IMR-90 (cell line): Measurements from ENCODE around the gene SLC12A7. TPM values are rescaled to one million over a fixed set of nuclear protein-coding genes. Genes with fewer than 3 reads are reported as not detected.

Source experiments
- ATAC-seq: fragments of 200-7000 bp; cut with Tn5 transposase; 2 replicates; pipeline ENCODE4 v1.9.1; 2020; ENCODE audit warnings: low read depth, mild to moderate bottlenecking, moderate library complexity
- BruUV-seq: library from RNA; stranded (reverse); fragments of 400-500 nt; replicated peaks from 2 replicates; lab custom pipeline; 2021; lab: Mats Ljungman, UMichigan
- CTCF ChIA-PET: fragments of 300-600 bp; formaldehyde crosslinking; extraction: SDS; loops from one replicate; lab custom pipeline; 2021; ENCODE audit warnings: antibody characterized with exemption; lab: Yijun Ruan, JAX
- POLR2A ChIA-PET: fragments of 300-600 bp; sonication (Branson Sonifier 250); formaldehyde crosslinking; loops from one replicate; lab custom pipeline; 2022; ENCODE audit warnings: antibody characterized with exemption; ENCODE audit not compliant: unreplicated experiment; lab: Charles Lee
- DNase-seq: peaks from one replicate; pipeline ENCODE4 v3.0.0; 2013
- H2AFZ ChIP-seq: replicated peaks from 2 replicates; pipeline ENCODE3; 2013; ENCODE audit warnings: low read length, mild to moderate bottlenecking; ENCODE audit not compliant: poor library complexity
- H2AK5ac ChIP-seq: 2 replicates; pipeline ENCODE4 v1.6.1; 2013; ENCODE audit warnings: low read depth, low read length, inconsistent platforms
- H2AK9ac ChIP-seq: replicated peaks from 2 replicates; pipeline ENCODE3; 2013; ENCODE audit warnings: mild to moderate bottlenecking, low read depth, low read length, moderate library complexity; ENCODE audit not compliant: poor library complexity
- H2BK120ac ChIP-seq: 2 replicates; pipeline ENCODE4 v1.6.1; 2013; ENCODE audit warnings: low read depth, low read length, inconsistent platforms
- H2BK15ac ChIP-seq: 3 replicates; pipeline ENCODE4 v1.6.1; 2013; ENCODE audit warnings: low read depth, low read length, inconsistent platforms
- H2BK20ac ChIP-seq: 2 replicates; pipeline ENCODE4 v1.6.1; 2013; ENCODE audit warnings: low read depth, mild to moderate bottlenecking, inconsistent platforms, low read length, moderate library complexity
- H2BK5ac ChIP-seq: 2 replicates; pipeline ENCODE4 v1.6.1; 2013; ENCODE audit warnings: mild to moderate bottlenecking, low read depth, low read length, inconsistent platforms; ENCODE audit not compliant: poor library complexity, severe bottlenecking
- H3K14ac ChIP-seq: replicated peaks from 2 replicates; pipeline ENCODE4 v1.6.1; 2013; ENCODE audit warnings: low read depth, low read length, inconsistent platforms
- H3K18ac ChIP-seq: 2 replicates; pipeline ENCODE4 v1.6.1; 2013; ENCODE audit warnings: low read depth, low read length, control low read depth
- H3K23ac ChIP-seq: 2 replicates; pipeline ENCODE4 v1.6.1; 2013; ENCODE audit warnings: low read depth, low read length, inconsistent platforms
- H3K27ac ChIP-seq: 2 replicates; pipeline ENCODE4 v1.5.1; 2013; ENCODE audit warnings: mild to moderate bottlenecking, control low read depth, low read length; ENCODE audit not compliant: insufficient read depth
- H3K27me3 ChIP-seq: 2 replicates; pipeline ENCODE4 v1.6.1; 2013; ENCODE audit warnings: low read length; ENCODE audit not compliant: control insufficient read depth, insufficient read depth
- H3K36me3 ChIP-seq: 2 replicates; pipeline ENCODE4 v1.6.1; 2013; ENCODE audit warnings: low read length, mixed read lengths; ENCODE audit not compliant: control insufficient read depth, insufficient read depth
- H3K4ac ChIP-seq: 2 replicates; pipeline ENCODE4 v1.6.1; 2013; ENCODE audit warnings: low read depth, low read length, inconsistent platforms
- H3K4me1 ChIP-seq: 2 replicates; pipeline ENCODE4 v1.6.1; 2013; ENCODE audit warnings: low read length, mixed read lengths; ENCODE audit not compliant: control insufficient read depth, insufficient read depth
- H3K4me2 ChIP-seq: 2 replicates; pipeline ENCODE4 v1.6.1; 2013; ENCODE audit warnings: low read depth, mild to moderate bottlenecking, control low read depth, low read length, moderate library complexity
- H3K4me3 ChIP-seq: 2 replicates; pipeline ENCODE4 v1.5.1; 2013; ENCODE audit warnings: low read depth, mild to moderate bottlenecking, control low read depth, low read length, moderate library complexity; ENCODE audit not compliant: insufficient read depth
- H3K56ac ChIP-seq: 2 replicates; pipeline ENCODE4 v1.6.1; 2013; ENCODE audit warnings: low read length, inconsistent platforms; ENCODE audit not compliant: insufficient read depth; ENCODE audit errors: extremely low read depth
- H3K79me1 ChIP-seq, 2 experiments: 2 replicates each; pipeline ENCODE4 v1.6.1; 2013; ENCODE audit warnings: low read length in 2 of 2, inconsistent platforms in 1 of 2, low read depth in 1 of 2
- H3K9ac ChIP-seq: 2 replicates; pipeline ENCODE4 v1.6.1; 2013; ENCODE audit warnings: low read depth, low read length, control low read depth
- H3K9me1 ChIP-seq: 2 replicates; pipeline ENCODE4 v1.6.1; 2013; ENCODE audit warnings: low read length, inconsistent platforms; ENCODE audit not compliant: insufficient read depth
- H3K9me3 ChIP-seq: 2 replicates; pipeline ENCODE4 v1.6.1; 2013; ENCODE audit warnings: low read length; ENCODE audit not compliant: control insufficient read depth, insufficient read depth
- H4K20me1 ChIP-seq: 2 replicates; pipeline ENCODE4 v1.6.1; 2013; ENCODE audit warnings: low read length, inconsistent platforms; ENCODE audit not compliant: insufficient read depth
- H4K5ac ChIP-seq: 2 replicates; pipeline ENCODE4 v1.6.1; 2013; ENCODE audit warnings: mild to moderate bottlenecking, low read depth, low read length, control low read depth
- H4K8ac ChIP-seq, 2 experiments: 2 replicates each; pipeline ENCODE4 v1.6.1; 2013; ENCODE audit warnings: low read depth in 2 of 2, low read length in 2 of 2, control low read depth in 1 of 2, inconsistent platforms in 1 of 2
- H4K91ac ChIP-seq: 2 replicates; pipeline ENCODE4 v1.6.1; 2013; ENCODE audit warnings: low read depth, low read length, inconsistent platforms; ENCODE audit not compliant: insufficient read depth
- BHLHE40 ChIP-seq: fragments of 150-350 bp; IDR thresholded peaks from 2 replicates; pipeline ENCODE4 v1.6.1; 2016; ENCODE audit warnings: mild to moderate bottlenecking, low read depth, low read length
- CEBPB ChIP-seq: IDR thresholded peaks from 2 replicates; pipeline ENCODE4 v1.6.1; 2012; ENCODE audit warnings: low read depth, low read length, improper control_type of control experiment
- CHD1 ChIP-seq: IDR thresholded peaks from 2 replicates; pipeline ENCODE4 v1.6.1; 2012; ENCODE audit warnings: low read depth, low read length, improper control_type of control experiment
- FOS ChIP-seq: fragments of 150-350 bp; IDR thresholded peaks from 2 replicates; pipeline ENCODE4 v1.6.1; 2016; ENCODE audit warnings: low read depth, low read length
- MAFK ChIP-seq: IDR thresholded peaks from 2 replicates; pipeline ENCODE4 v1.6.1; 2012; ENCODE audit warnings: low read depth, low read length, improper control_type of control experiment
- MAZ ChIP-seq: IDR thresholded peaks from 2 replicates; pipeline ENCODE4 v1.6.1; 2012; ENCODE audit warnings: low read depth, mild to moderate bottlenecking, low read length, improper control_type of control experiment, moderate library complexity, borderline replicate concordance
- MXI1 ChIP-seq: IDR thresholded peaks from 2 replicates; pipeline ENCODE4 v1.6.1; 2012; ENCODE audit warnings: low read depth, mild to moderate bottlenecking, low read length, moderate library complexity, borderline replicate concordance
- NFE2L2 ChIP-seq: fragments of 150-350 bp; IDR thresholded peaks from 2 replicates; pipeline ENCODE4 v1.6.1; 2016; ENCODE audit warnings: low read depth, mild to moderate bottlenecking, low read length
- POLR2A ChIP-seq: IDR thresholded peaks from 2 replicates; pipeline ENCODE4 v1.6.1; 2012; ENCODE audit warnings: mild to moderate bottlenecking, low read depth, low read length
- RAD21 ChIP-seq: IDR thresholded peaks from 2 replicates; pipeline ENCODE4 v1.6.1; 2012; ENCODE audit warnings: low read length, improper control_type of control experiment
- RCOR1 ChIP-seq: IDR thresholded peaks from 2 replicates; pipeline ENCODE4 v1.6.1; 2012; ENCODE audit warnings: mild to moderate bottlenecking, low read length, improper control_type of control experiment; ENCODE audit not compliant: insufficient replicate concordance
- RFX5 ChIP-seq: IDR thresholded peaks from 2 replicates; pipeline ENCODE4 v1.8.0; 2012; ENCODE audit warnings: low read depth, mild to moderate bottlenecking, low read length, moderate library complexity
- SMC3 ChIP-seq: fragments of 150-350 bp; IDR thresholded peaks from 2 replicates; pipeline ENCODE4 v1.6.1; 2016; ENCODE audit warnings: low read depth, mild to moderate bottlenecking, antibody characterized with exemption, low read length, moderate library complexity
- USF2 ChIP-seq: fragments of 150-350 bp; IDR thresholded peaks from 2 replicates; pipeline ENCODE4 v1.6.1; 2017; ENCODE audit warnings: mild to moderate bottlenecking, antibody characterized with exemption, low read length, low read depth
- WGBS, 2 experiments: methylation state at CpG; one replicate each; pipeline versions ENCODE4 v1.1.5 to v1.1.7; 2013; ENCODE audit warnings: missing lambda C conversion rate in 2 of 2; ENCODE audit not compliant: insufficient read length in 1 of 2; ENCODE audit errors: extremely low coverage in 2 of 2; 5-methylcytosine and 5-hydroxymethylcytosine counted together
- dilution Hi-C: fragments of 300-500 bp; cut with HindIII; formaldehyde crosslinking; loops from one replicate; pipeline ENCODE4 v1.14.3; 2018; ENCODE audit warnings: low sequenced_read_pairs; ENCODE audit not compliant: unreplicated experiment
- in situ Hi-C: fragments of 300-500 bp; cut with MboI; formaldehyde crosslinking; loops from 3 replicates; pipeline ENCODE4 v1.14.3; 2019; ENCODE audit warnings: low sequenced_read_pairs, inconsistent platforms, mixed read lengths
- intact Hi-C: fragments of 100-400 bp; cut with micrococcal nuclease; formaldehyde crosslinking; loops from 2 replicates; pipeline ENCODE4 v1.10.0; 2022
- polyA plus RNA-seq, 3 experiments: library from polyadenylated mRNA; depleted of rRNA; stranded (reverse); fragments of >200 nt; gene quantifications; 2 replicates each; pipeline ENCODE4 v1.2.3, GENCODE V29; 2012; ENCODE audit warnings: low replicate concordance in 1 of 3
- total RNA-seq: library from RNA; depleted of rRNA; stranded (reverse); fragments of >200 nt; gene quantifications from 2 replicates; pipeline ENCODE4 v1.2.3, GENCODE V29; 2012
- TF ChIP-seq, protein P1 (sequence below): conservative IDR thresholded peaks from 2 replicates; pipeline ENCODE4 v1.5.1; 2012; ENCODE audit warnings: mild to moderate bottlenecking, low read depth, low read length, improper control_type of control experiment
- TF ChIP-seq, protein P2 (sequence below): fragments of 150-350 bp; IDR thresholded peaks from 2 replicates; pipeline ENCODE4 v1.6.1; 2016; ENCODE audit warnings: low read depth, mild to moderate bottlenecking, low read length, moderate library complexity, borderline replicate concordance

The SLC12A7 gene
- total and polyA plus RNA-seq, 2 of the 4 experiments (the other 2 are of a cell fraction) = 3.0 to 6.1 TPM

- Histone ChIP-seq H2AFZ (no peak overlapping the region), H4K20me1 (no peaks in the 10 kb centered on the region; the same call in 1 of the 2 replicates), H3K9ac (no peak overlapping the region), H2BK20ac (no peak overlapping the region), H3K27me3 (peaks cover 58% of the 10 kb centered on the region), H3K27ac (no peak overlapping the region), H3K9me1 (no peaks in the 10 kb centered on the region), H3K4me3 (no peak overlapping the region), H3K23ac (no peak overlapping the region), H3K36me3 (no peaks in the 10 kb centered on the region), H2AK5ac (no peak overlapping the region), H3K14ac (no peak overlapping the region), H3K18ac (no peak overlapping the region), H3K9me3 (no peaks in the 10 kb centered on the region), H2AK9ac (no peak overlapping the region), H2BK120ac (no peak overlapping the region), H2BK5ac (no peak overlapping the region), H3K4me2 (no peak overlapping the region), H4K8ac (no peak overlapping the region), H3K56ac (no peak overlapping the region), H3K4me1 (no peaks in the 10 kb centered on the region), H4K91ac (no peak overlapping the region), H4K5ac (no peak overlapping the region), H2BK15ac (no peak overlapping the region), H3K4ac (no peak overlapping the region), H3K79me1 (no peaks in the 10 kb centered on the region)
- intact Hi-C loops (no loop called here), dilution Hi-C loops (no loop called here), in situ Hi-C loops (no loop called here)
- ATAC-seq (no peak), DNase-seq (no peak)
- TF ChIP-seq SMC3 = no peak
- no peak for TF ChIP-seq RFX5
- TF ChIP-seq, protein P1, sequence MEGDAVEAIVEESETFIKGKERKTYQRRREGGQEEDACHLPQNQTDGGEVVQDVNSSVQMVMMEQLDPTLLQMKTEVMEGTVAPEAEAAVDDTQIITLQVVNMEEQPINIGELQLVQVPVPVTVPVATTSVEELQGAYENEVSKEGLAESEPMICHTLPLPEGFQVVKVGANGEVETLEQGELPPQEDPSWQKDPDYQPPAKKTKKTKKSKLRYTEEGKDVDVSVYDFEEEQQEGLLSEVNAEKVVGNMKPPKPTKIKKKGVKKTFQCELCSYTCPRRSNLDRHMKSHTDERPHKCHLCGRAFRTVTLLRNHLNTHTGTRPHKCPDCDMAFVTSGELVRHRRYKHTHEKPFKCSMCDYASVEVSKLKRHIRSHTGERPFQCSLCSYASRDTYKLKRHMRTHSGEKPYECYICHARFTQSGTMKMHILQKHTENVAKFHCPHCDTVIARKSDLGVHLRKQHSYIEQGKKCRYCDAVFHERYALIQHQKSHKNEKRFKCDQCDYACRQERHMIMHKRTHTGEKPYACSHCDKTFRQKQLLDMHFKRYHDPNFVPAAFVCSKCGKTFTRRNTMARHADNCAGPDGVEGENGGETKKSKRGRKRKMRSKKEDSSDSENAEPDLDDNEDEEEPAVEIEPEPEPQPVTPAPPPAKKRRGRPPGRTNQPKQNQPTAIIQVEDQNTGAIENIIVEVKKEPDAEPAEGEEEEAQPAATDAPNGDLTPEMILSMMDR = no peak
- TF ChIP-seq RCOR1 = no peak
- no peak for TF ChIP-seq BHLHE40
- no peak for TF ChIP-seq CHD1
- no peak for TF ChIP-seq FOS
- TF ChIP-seq MAFK = no peak
- no peak for TF ChIP-seq MAZ
- no peak for TF ChIP-seq RAD21
- no peak for TF ChIP-seq MXI1
- TF ChIP-seq USF2 = no peak
- TF ChIP-seq, protein P2, sequence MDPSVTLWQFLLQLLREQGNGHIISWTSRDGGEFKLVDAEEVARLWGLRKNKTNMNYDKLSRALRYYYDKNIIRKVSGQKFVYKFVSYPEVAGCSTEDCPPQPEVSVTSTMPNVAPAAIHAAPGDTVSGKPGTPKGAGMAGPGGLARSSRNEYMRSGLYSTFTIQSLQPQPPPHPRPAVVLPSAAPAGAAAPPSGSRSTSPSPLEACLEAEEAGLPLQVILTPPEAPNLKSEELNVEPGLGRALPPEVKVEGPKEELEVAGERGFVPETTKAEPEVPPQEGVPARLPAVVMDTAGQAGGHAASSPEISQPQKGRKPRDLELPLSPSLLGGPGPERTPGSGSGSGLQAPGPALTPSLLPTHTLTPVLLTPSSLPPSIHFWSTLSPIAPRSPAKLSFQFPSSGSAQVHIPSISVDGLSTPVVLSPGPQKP = no peak
- TF ChIP-seq POLR2A = no peak
- no peak for TF ChIP-seq CEBPB
- no peak for TF ChIP-seq NFE2L2
- 95% methylated on average over 8 of the region's 20 CpGs; no CpG with 5 or more reads in 1 of the 2 experiments for WGBS, 2 experiments
- no TSS peak for BruUV-seq
- ChIA-PET POLR2A (no interaction called here), CTCF (no interaction called here)
These were observed 11.7 kb upstream of the SLC12A7 start for GRCh38 chr5:1123418-1124147.
